Activated CD4-positive, CD25-positive, alpha-beta regulatory T cell treated with anti-CD3 and anti-CD28 coated beads, Interleukin-2, amount 50 U/mL, for 72 hours (primary cell): Measurements from ENCODE around the gene LITAFD.
"Not testable (repeated sequence)": the region's sequence is repeated elsewhere in the genome, so short reads cannot be mapped to it uniquely, and the experiment has no call there.

Experiments used
- DNase-seq: peaks from one replicate; pipeline ENCODE4 v3.0.0; 2021

LITAFD gene

GRCh38 chr16:8882041-8882617 lies at the start of gene LITAFD:
TSS of gene LITAFD (plus strand) at chr16:8882351. CDS start at chr16:8884356, 2,005 bp downstream.
- no peak for DNase-seq

GRCh38 chr16:8832717-8833105 lies 49.4 kb upstream of the LITAFD start:
- no peak for DNase-seq

- DNase-seq: not testable (repeated sequence)
Observed at GRCh38 chr16:8836797-8837196, 45.4 kb upstream of the LITAFD start.

- DNase-seq: not testable (repeated sequence)
Observed at GRCh38 chr16:8837594-8837993, 44.6 kb upstream of the LITAFD start.

- not testable (repeated sequence) for DNase-seq
Observed at GRCh38 chr16:8842016-8842415, 40.1 kb upstream of the LITAFD start.

- DNase-seq: not testable (repeated sequence)
Observed at GRCh38 chr16:8843296-8843695, 38.9 kb upstream of the LITAFD start.

GRCh38 chr16:8845699-8846298 lies 36.4 kb upstream of the LITAFD start:
- DNase-seq: no peak

GRCh38 chr16:8846401-8846932 lies 35.7 kb upstream of the LITAFD start:
- DNase-seq: no peak

GRCh38 chr16:8847145-8847544 lies 35.0 kb upstream of the LITAFD start:
- DNase-seq: no peak

- DNase-seq: no peak
Observed at GRCh38 chr16:8847623-8848022, 34.5 kb upstream of the LITAFD start.

GRCh38 chr16:8848231-8848938 lies 33.8 kb upstream of the LITAFD start:
- DNase-seq: no peak

GRCh38 chr16:8848939-8849391 lies 33.2 kb upstream of the LITAFD start:
- no peak for DNase-seq

GRCh38 chr16:8849411-8850011 lies 32.6 kb upstream of the LITAFD start:
- no peak for DNase-seq

GRCh38 chr16:8850279-8850885 lies 31.8 kb upstream of the LITAFD start:
- no peak for DNase-seq

GRCh38 chr16:8851761-8852403 lies 30.3 kb upstream of the LITAFD start:
- DNase-seq: no peak

GRCh38 chr16:8852534-8852933 lies 29.6 kb upstream of the LITAFD start:
- no peak for DNase-seq

- DNase-seq: no peak
Observed at GRCh38 chr16:8853150-8853549, 29.0 kb upstream of the LITAFD start.

GRCh38 chr16:8853611-8854010 lies 28.5 kb upstream of the LITAFD start:
- no peak for DNase-seq

- no peak for DNase-seq
Observed at GRCh38 chr16:8854298-8854948, 27.7 kb upstream of the LITAFD start.

GRCh38 chr16:8855051-8855786 lies 26.9 kb upstream of the LITAFD start:
- DNase-seq: no peak

- DNase-seq: no peak
Observed at GRCh38 chr16:8855972-8856371, 26.2 kb upstream of the LITAFD start.
